Upper lobe of right lung (tissue), 1 donor: Measurements from ENCODE around the gene NDUFA7. TPM values are rescaled to one million over a fixed set of nuclear protein-coding genes. Genes with fewer than 3 reads are reported as not detected.

Source experiments
- ATAC-seq: fragments of 200-7000 bp; cut with Tn5 transposase; one replicate; pipeline ENCODE4 v1.9.1; 2020; ENCODE audit warnings: mild to moderate bottlenecking, moderate library complexity
- DNase-seq: peaks from one replicate; pipeline ENCODE4 v3.0.0-alpha.2; 2020
- H3K27ac ChIP-seq: fragments of 200-600 bp; one replicate; pipeline ENCODE4 v1.8.0; 2022
- H3K27me3 ChIP-seq: fragments of 200-600 bp; one replicate; pipeline ENCODE4 v1.8.0; 2022; ENCODE audit warnings: mild to moderate bottlenecking
- H3K36me3 ChIP-seq: fragments of 200-600 bp; one replicate; pipeline ENCODE4 v1.8.0; 2022
- H3K4me1 ChIP-seq: fragments of 200-600 bp; one replicate; pipeline ENCODE4 v1.8.0; 2022
- H3K4me3 ChIP-seq: fragments of 200-600 bp; one replicate; pipeline ENCODE4 v1.8.0; 2022; ENCODE audit warnings: mild to moderate bottlenecking
- H3K9me3 ChIP-seq: fragments of 200-600 bp; one replicate; pipeline ENCODE4 v1.8.0; 2022
- intact Hi-C: fragments of 100-400 bp; cut with DNase I; formaldehyde crosslinking; loops from one replicate; pipeline ENCODE4 v1.11.0; 2022
- long read RNA-seq: library from polyadenylated mRNA; unstranded; transcript quantifications from one replicate; pipeline ENCODE4 v2.0.0, GENCODE V29; 2021
- total RNA-seq: library from RNA; stranded (reverse); fragmentation: NEBNext Ultra II Directional; extraction: Animal tissue kit (Norgen Biotek cat#: 25700); gene quantifications from one replicate; pipeline ENCODE4 v1.2.1, GENCODE V29; 2021
- TF ChIP-seq, protein P1 (sequence below): fragments of 200-600 bp; IDR thresholded peaks from one replicate; pipeline ENCODE4 v1.8.0; 2022; ENCODE audit warnings: antibody characterized with exemption
- donor health status: DM: no; HTN: yes; CAD: no; lungs with severe emphysema.

The NDUFA7 gene
- 35.7 TPM for total RNA-seq
- long read RNA-seq, transcript NDUFA7-201 (4 exons, 601 nt) = major isoform, 13 of 16 reads
- long read RNA-seq, partial matches to known transcripts = 3 of 16 reads
- long read RNA-seq, other reads (novel, unspliced or antisense) = 0 of 16 reads

DNA sequence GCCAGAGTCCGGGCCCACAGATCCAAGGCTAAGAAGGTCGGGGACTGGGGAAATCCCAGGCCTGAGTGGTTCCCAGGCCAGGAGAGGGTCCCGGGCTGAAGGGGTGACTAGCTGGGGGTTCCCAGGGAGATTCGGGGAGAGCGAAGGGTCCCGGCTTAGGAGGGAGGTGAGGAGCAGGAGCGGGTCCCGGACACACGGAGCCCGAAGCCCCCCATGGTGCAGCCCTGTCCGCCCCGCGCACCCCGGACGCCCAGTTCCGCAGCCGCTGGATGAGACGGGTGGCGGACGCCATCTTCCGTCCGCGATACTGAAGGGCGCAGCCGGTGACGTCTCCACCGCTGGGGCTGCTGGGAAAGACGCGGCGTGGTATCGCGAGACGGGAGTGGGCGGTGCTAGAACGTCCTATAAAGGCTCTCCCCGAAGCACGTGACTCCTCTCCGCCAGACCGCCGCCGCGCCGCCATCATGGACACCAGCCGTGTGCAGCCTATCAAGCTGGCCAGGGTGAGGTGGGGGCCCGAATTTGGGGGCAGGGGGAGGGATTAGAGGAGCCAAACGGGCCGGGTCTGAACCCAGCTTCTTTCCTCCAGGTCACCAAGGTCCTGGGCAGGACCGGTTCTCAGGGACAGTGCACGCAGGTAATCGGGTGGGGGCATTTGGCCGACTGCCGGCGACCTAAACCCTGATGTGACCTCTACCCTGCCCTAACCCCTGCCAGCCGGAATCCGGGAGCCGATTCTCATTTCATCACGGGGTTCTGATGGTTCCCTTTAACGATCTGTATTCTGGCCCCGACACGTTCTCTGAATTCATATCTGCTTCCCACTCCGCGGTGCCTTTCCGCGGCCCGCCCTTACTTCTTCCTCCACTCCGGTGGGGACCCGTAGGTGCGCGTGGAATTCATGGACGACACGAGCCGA lies at the start of gene NDUFA7, which contains the start of gene RPS28:
Gene NDUFA7, minus strand, starts transcription at position 309 of the 919 bp plus-strand sequence. Its CDS starts 17 bp downstream, at position 292.
Gene RPS28, plus strand, starts transcription at position 430 of the 919 bp plus-strand sequence. Its CDS starts 35 bp downstream, at position 465.
- DNase-seq (peak; percentile 98), ATAC-seq (peak; percentile 95)
- intact Hi-C loops = no loop called here
- TF ChIP-seq, protein P1, sequence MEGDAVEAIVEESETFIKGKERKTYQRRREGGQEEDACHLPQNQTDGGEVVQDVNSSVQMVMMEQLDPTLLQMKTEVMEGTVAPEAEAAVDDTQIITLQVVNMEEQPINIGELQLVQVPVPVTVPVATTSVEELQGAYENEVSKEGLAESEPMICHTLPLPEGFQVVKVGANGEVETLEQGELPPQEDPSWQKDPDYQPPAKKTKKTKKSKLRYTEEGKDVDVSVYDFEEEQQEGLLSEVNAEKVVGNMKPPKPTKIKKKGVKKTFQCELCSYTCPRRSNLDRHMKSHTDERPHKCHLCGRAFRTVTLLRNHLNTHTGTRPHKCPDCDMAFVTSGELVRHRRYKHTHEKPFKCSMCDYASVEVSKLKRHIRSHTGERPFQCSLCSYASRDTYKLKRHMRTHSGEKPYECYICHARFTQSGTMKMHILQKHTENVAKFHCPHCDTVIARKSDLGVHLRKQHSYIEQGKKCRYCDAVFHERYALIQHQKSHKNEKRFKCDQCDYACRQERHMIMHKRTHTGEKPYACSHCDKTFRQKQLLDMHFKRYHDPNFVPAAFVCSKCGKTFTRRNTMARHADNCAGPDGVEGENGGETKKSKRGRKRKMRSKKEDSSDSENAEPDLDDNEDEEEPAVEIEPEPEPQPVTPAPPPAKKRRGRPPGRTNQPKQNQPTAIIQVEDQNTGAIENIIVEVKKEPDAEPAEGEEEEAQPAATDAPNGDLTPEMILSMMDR = peak; percentile 40
- peak within 1 kb of the TSS; percentile 97 for H3K27ac ChIP-seq
- H3K4me3 ChIP-seq = peak within 1 kb of the TSS; percentile 83
- no peaks in the 10 kb centered on the region for H3K9me3 ChIP-seq
- H3K36me3 ChIP-seq = peaks cover 24% of the 10 kb centered on the region
- H3K4me1 ChIP-seq = peaks cover 38% of the 10 kb centered on the region
- no peaks in the 10 kb centered on the region for H3K27me3 ChIP-seq

DNA sequence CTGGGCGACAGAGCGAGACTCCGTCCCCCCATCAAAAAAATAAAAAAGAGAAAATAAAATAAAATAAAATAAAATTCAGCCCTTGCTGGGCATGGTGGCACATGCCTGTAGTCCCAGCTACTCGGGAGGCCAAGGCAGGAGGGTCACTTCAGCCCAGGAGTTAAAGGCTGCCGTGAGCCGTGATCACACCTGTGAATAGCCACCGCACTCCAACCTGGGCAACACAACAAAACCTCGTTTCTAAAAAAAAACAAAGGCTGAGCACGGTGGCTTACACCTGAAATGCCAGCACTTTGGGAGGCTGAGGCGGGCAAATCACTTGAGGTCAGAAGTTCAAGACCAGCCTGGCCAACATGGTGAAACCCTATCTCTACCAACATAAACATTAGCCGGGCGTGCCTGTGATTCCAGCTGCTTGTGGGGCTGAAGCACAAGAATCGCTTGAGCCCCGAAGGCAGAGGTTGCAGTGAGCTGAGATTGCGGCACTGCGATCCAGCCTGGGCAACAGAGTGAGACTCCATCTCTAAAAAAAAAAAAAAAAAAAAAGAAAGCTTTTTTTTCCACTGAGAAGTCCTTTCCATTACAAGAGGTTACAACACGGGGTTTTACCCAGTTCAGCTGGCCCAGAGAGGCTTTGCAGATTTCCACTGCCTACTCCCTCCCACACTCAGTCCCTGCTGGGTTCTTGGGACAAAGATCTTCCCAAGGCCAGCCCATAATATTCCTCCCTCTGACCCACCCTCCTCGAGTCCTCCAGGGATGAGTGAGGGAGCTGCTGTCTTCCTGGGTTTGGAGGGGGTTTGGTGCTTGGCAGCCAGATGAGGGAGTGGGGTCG lies 49.2 kb upstream of the NDUFA7 start:
- Histone ChIP-seq H3K4me1 (peaks cover 21% of the 10 kb centered on the region), H3K9me3 (no peaks in the 10 kb centered on the region), H3K27me3 (no peaks in the 10 kb centered on the region), H3K27ac (no peak overlapping the region), H3K4me3 (no peak overlapping the region), H3K36me3 (no peaks in the 10 kb centered on the region)
- DNase-seq = no peak
- no peak for ATAC-seq
- intact Hi-C loops = no loop called here
- TF ChIP-seq, protein P1 = no peak

DNA sequence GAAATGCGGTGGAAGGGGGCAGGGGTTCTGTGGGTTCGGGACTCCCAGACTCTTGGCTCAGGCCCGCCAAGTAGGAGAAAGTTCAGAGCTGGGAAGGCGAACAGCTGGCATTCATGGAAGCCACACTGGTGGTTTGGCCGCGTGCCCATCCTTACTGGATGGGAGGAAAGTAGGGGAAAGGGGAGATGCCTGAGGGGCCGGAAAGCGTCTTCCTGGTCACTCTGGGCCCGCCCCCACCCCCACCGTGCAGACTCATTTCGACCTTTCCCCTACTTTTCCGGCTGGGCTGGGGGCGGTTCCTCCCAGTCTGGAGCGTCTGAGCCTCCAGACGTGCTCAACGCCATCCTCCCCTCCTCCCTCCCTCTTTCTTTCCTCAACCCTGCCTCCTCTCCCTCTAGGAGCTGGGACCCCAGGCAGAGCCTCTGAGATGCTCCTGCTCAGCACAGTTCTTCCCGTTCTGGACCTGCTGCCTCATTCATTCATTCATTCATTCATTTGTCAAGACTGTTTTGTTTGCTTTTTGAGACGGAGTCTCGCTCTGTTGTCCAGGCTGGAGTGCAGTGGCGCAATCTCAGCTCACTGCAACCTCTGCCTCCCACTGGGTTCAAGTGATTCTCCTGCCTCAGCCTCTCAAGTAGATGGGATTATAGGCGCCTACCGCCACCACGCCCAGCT lies 46.3 kb upstream of the NDUFA7 start:
- H3K4me1 ChIP-seq = peaks cover 43% of the 10 kb centered on the region
- ATAC-seq (peak; percentile 69), DNase-seq (peak; percentile 87)
- H3K27me3 ChIP-seq = no peaks in the 10 kb centered on the region
- H3K4me3 ChIP-seq = no peak overlapping the region
- TF ChIP-seq, protein P1 = no peak
- intact Hi-C loops = no loop called here
- H3K36me3 ChIP-seq = no peaks in the 10 kb centered on the region
- H3K9me3 ChIP-seq = no peaks in the 10 kb centered on the region
- peak overlapping the region; percentile 65 for H3K27ac ChIP-seq

DNA sequence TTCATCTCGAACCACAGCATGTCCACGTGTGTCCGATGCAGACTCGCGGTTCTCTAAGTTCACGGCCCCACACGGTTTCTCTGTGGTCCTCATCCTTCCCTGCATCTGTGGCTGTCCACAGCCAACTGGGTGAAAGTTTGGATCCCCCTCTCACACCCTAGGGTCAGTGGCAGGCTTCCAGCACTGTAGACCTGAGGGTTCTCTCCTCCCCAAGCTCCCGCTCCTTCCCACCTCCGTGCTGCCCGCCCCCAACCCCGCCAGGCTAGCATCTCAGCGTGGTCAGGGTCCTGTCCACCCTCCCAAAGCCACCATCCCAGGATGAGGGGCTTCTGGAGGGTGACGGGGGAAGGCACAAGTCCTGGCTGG lies 45.8 kb upstream of the NDUFA7 start:
- no peaks in the 10 kb centered on the region for H3K36me3 ChIP-seq
- intact Hi-C loops = no loop called here
- TF ChIP-seq, protein P1 = no peak
- no peaks in the 10 kb centered on the region for H3K27me3 ChIP-seq
- H3K27ac ChIP-seq = peak overlapping the region; percentile 65
- ATAC-seq (no peak), DNase-seq (peak; percentile 66)
- no peak overlapping the region for H3K4me3 ChIP-seq
- no peaks in the 10 kb centered on the region for H3K9me3 ChIP-seq
- peaks cover 48% of the 10 kb centered on the region for H3K4me1 ChIP-seq

DNA sequence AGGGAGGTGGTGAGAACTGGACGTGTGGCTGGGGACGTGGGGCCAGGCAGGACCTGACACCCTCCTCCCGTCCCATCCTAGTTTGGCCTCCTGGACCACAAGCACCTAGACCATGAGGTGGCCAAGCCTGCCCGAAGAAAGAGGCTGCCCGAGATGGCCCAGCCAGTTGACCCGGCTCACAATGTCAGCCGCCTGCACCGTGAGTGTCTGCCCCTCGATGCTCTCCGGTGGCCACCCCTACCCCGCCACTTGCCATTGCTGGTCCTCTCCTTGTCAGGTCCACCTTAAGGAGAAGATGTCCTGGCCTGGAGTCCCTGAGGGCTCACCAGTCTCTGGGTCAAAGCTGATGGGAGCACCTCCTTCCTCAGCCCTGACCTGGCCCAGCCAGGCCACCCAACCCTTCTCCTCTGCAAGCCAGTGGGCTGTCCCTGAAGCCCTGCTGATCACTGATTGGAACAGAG lies 45.0 kb upstream of the NDUFA7 start:
- no peaks in the 10 kb centered on the region for H3K27me3 ChIP-seq
- no peak overlapping the region for H3K27ac ChIP-seq
- no peaks in the 10 kb centered on the region for H3K36me3 ChIP-seq
- intact Hi-C loops = no loop called here
- H3K4me3 ChIP-seq = no peak overlapping the region
- TF ChIP-seq, protein P1 = no peak
- peaks cover 56% of the 10 kb centered on the region for H3K4me1 ChIP-seq
- DNase-seq = no peak
- no peaks in the 10 kb centered on the region for H3K9me3 ChIP-seq
- no peak for ATAC-seq
